Measurements from ENCODE around the gene ZNF92.
A peak's percentile ranks its signal among the peaks of the same experiment; 100 is the strongest.
"Not testable (repeated sequence)": the region's sequence is repeated elsewhere in the genome, so short reads cannot be mapped to it uniquely, and the experiment has no call there.

Gene ZNF92

DNA sequence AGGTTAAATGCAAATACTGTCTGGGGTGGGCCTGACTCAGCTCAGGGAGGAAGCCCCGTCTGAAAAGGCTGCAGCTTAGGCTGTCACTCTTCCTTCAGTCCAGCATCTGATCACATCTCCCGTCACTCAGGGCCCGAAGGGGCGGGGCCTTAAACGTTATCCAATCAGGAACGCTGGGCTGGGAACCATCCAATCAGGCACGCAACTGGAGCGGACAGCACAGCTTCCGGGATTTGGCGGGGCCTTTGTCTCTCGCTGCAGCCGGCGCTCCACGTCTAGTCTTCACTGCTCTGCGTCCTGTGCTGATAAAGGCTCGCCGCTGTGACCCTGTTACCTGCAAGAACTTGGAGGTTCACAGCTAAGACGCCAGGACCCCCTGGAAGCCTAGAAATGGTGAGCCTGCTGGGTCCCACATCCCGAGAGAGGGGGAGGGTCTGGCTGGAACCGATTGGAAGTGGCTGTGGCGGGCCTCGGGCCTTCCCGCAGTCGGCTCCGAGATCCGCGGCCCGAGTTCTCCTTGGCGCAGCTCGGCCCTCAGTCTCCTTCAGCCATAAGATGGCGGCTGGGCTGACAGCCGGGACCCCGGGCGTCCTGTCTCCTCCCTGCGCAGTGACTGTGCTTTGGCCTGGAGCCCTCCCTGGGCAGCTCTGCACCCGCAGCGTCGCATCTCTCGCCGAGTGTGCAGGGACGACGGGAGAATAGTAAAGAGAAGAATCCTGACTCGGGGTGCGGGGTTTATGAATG is at the start of gene ZNF92:
ZNF92 (plus strand) TSS at position 248 of the 744 bp plus-strand sequence; CDS start at position 391, 143 bp downstream.
- peak; percentile 91 for DNase-seq (ENCODE audit: low read depth, low spot score)

DNA sequence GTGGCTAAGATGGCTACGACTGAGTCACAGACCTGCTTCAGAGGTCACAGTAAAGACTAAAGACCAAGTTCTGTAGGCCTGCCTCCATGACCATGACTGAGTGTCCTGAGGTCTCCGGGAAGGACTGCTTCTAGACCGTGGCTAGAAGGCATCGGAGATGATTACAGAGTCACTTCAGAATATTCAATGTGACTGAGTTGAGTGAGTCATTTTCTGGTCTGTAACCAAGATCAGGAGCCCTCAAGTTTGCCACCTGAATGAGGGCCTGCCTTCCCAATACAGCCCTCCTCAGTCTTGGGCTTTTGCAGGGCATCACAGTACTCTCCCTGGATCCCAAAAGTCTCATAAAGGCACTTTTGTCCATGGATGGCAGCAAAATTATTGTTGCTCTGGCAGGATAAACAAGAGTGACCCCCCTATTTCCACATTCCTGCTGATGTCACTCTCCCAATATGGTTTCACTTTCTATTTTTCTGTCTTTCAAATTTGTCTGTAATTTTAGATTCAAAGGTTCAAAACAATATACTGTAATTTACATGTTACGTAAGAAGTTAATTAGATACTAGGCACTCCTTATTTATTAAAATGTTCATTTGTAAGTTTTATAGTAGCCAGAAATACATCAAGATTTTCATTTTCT is 47.7 kb upstream of the ZNF92 start:
- no peak for DNase-seq (ENCODE audit: low read depth, low spot score)

DNA sequence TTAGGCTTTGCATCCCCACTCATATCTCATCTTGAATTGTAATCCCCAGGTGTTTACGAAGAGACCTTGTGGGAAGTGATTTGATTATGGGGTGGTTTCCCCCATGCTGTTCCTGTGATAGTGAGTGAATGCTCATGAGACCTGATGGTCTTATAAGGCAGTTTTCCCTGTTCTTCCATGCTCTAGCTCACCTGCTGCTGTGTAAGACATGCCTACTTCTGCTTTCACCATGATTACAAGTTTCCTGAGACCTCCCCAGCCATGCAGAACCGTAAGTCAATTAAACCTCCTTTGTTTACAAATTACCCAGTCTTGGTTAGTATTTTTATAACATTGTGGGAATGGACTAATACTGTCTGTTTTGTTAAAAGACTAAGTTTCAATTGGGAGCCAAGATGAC is 35.3 kb upstream of the ZNF92 start:
- no peak for DNase-seq (ENCODE audit: low read depth, low spot score)

DNA sequence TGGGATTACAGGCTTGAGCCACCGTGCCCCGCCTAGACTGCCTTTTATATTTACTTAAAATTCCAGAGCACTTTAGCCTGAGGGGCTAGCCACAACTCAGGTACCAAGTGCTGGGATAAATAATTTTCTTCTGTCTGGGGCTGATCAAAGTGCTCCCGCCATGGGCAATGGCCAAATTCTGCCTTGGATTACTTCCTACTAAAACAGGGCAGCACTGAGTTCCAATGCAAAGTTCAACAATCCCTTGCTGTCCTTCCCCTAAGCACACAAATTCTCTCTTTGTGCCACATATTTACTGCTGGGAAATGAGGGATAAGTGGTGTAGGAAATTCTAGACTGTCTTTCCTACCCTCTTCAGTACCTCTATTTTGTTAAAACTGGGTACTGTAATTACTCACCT is 34.4 kb upstream of the ZNF92 start:
- no peak for DNase-seq (ENCODE audit: low read depth, low spot score)

DNA sequence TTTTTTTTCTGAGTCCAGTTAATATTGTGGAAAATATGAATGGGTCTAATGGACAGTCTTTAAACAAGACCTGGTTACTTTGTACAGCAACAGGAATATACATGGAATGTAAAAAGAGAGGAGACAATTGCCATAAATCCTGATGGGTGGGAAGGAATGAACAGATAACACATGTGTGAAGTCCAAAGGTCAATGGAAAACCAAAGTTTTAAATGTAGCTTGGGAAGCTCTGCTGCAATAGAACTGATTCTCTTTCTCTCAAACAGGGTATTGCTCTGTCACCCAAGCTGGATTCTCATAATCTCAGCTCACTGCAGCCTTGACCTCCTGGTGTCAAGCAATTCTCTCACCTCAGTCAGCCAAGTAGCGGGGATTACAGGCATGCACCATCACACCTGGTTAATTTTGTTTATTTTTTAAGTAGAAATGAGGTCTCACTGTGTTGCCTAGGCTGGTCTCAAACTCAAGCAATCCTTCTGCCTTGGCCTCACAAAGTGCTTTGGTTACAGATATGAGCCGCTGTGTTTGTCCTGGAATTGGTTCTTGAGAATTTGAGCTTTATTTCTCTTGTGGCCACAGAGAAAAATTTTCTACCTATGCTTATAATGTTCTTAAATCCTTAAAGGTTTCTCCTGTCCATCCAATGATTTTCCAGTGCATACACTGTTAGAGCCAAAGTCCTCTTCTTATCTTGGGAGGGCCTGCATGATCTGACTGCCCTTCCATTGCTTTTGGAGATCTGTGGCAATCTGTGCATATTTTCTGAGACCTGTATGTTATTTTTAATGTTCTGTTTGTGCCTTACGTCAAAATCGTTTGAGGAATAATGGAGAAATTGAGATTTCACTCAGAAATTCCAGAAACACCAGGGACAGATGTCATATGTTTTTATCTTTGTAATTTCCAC is 30.7 kb upstream of the ZNF92 start:
- DNase-seq (ENCODE audit: low read depth, low spot score): no peak

DNA sequence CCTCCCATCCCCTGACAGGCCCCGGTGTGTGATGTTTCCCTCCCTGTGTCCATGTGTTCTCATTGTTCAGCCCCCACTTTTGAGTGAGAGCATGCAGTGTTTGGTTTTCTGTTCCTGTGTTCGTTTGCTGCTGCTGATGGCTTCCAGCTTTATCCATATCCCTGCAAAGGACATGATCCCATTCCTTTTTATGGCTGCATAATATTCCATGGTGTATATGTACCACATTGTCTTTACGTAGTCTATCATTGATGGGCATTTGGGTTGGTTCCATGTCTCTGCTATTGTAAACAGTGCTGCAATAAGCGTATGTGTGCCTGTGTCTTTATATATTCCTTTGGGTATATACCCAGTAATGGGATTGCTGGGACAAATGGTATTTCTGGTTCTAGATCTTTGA is 29.1 kb upstream of the ZNF92 start:
- not testable (repeated sequence) for DNase-seq (ENCODE audit: low read depth, low spot score)

DNA sequence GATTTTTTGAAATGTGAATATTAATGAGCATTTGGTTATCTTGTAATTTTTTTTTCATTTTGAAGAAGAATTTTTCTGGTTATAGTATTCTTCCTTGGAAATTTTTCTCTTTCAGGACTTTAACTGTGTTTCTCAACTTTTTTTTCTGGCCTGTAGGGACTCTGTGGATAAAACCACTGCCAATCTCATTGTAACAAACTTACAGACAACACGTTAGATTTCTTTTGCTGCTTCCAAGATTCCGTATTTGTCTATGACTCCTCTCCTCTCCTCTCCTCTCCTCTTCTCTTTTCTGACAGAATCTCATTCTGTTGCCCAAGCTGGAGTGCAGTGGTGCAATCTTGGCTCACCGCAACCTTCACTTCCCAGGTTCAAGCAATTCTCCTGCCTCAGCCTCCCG is 19.4 kb upstream of the ZNF92 start:
- DNase-seq (ENCODE audit: low read depth, low spot score): no peak

DNA sequence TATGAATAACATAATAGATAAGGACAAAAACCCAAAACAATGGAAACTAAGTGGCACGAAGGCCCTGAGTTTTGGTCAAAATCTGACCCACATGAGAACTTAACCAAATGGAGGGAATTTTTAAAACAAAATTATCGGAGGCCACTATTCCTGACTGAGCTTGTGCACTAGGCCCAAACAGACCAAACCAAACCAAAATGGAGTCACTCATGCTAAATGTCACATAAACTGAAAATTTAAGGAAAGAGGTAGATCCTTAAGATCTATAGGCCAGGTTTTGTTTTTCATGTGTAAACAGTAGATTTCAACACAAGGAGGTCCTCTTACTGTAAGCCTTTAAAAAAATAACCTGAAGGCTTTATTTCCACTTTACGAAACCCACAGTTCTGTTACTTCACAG is 3.8 kb upstream of the ZNF92 start:
- no peak for DNase-seq (ENCODE audit: low read depth, low spot score)

DNA sequence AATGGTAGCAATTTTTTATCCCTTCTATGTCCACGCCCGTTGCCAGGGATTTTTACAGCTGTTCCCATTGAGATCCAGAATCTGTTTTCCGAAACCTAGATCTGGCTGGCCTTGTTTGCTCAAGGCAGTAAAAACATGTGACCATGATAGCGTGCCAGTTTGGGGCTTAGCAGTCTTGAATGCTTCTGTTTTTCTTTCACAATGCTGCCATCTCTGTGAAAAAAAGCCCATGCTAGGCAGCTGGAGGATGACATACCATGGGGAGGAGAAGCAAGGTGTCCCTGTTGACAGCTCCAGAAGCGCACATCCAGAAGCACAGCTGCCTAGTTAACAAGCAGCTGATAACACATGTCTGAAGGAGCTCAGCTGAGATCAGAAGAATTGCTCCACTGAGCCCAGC is 2.2 kb upstream of the ZNF92 start:
- no peak for DNase-seq (ENCODE audit: low read depth, low spot score)

DNA sequence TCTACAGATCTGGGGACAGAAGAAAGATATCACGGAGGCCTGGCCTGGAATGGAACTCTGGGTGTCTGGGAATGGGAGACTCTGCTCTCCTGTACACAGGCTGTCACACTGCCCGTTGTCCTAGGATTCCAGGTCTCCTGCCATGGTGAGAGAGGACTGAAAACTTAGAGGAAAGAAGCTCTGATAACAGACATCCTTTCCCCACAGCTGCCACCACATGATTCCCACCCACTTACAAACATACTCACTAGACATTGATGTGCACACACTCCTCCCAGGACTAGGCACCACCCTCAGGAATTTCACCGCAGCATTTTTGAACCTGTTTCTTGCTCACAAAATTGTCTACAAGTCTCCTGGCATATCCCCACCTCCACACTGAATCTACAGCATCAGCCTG is 5.7 kb downstream of the ZNF92 start:
- no peak for DNase-seq (ENCODE audit: low read depth, low spot score)

DNA sequence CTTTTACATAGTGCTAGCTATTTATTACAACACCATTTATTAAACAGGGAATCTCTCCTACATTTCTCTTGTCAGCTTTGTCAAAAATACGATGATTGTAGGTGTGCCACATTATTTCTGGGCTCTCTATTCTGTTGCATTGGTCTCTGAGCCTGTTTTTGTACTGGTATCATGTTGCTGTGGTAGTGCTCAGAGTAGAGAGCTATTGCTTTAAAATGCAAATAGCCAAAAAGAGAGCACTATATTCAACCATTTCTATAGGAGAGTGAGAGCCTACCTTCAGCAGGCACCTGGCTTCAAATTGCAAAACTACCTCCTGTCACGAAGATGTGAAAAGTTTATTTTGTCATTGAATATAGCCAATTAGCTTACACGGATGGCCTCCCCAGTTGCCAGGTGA is 8.1 kb downstream of the ZNF92 start:
- no peak for DNase-seq (ENCODE audit: low read depth, low spot score)

DNA sequence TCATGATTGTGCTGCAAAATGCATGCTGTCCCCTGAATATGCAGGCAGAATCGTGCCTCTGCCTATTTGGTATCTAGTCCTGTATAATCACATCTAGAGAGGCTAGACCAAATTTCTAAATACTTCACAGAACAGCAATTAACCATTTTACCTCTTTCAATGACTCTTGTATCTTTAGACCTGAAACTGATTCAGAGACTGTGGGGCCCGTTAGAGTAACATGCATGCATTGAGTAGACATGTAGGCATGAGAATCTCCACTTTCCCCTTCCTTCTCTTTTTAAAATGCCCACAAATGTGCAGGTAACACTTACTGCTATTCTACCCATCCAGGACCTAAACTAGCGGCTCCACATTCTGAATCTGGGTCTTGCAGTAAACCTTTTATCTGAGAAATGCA is 8.8 kb downstream of the ZNF92 start:
- DNase-seq (ENCODE audit: low read depth, low spot score): no peak

DNA sequence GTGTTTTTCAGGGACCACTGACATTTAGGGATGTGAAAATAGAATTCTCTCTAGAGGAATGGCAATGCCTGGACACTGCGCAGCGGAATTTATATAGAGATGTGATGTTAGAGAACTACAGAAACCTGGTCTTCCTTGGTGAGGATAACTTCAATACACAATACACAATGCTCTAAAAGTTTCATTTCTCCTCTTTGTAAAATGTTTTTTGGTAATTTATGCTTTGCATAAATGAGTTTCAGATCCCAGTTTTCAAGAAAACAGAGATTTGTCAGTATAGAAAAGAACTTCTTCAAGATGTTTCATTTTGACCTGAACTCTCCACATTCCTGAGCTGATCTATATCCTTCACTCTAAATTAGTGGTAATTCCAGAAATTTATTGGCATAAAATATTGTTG is 14.2 kb downstream of the ZNF92 start:
- DNase-seq (ENCODE audit: low read depth, low spot score): no peak

DNA sequence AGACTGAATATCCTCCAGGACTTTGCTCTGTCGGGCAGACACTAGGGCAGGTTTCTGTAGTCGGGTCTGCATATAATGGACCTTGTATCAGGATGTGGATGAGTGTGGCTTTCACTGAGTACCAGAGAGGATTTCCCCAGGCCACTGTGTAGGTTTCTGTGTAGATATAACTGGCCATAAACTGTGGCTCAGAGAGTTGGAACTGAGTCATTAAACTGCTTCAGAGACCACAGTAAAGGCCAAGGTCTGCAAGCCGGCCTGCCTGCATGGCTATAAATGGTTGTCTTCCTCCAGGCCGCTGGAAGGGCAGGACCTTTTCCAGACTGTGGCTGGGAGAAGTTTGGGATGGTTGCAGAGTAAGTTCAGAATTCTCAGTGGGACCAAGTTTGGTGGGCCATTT is 16.9 kb downstream of the ZNF92 start:
- no peak for DNase-seq (ENCODE audit: low read depth, low spot score)

DNA sequence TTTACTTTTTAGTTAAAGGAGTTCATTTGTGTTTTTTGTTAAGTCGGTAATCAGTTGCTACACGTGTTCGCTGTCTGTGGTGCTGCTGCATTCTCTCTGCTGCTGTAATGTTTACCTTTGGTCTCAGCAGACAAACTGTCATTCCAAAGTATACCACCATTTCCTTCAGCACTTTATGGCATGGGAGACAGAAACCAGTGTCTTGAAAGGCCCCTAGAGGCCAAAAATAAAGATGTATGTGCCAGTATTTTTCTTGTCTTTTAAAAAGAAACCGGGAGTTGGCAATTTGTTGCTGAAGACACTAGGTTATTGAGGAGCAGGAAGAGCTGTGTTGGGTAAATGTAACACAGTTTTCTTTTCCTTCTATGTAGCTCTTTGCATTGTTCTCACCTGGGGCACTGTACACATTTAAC is 24.1 kb downstream of the ZNF92 start:
- DNase-seq (ENCODE audit: low read depth, low spot score): no peak

DNA sequence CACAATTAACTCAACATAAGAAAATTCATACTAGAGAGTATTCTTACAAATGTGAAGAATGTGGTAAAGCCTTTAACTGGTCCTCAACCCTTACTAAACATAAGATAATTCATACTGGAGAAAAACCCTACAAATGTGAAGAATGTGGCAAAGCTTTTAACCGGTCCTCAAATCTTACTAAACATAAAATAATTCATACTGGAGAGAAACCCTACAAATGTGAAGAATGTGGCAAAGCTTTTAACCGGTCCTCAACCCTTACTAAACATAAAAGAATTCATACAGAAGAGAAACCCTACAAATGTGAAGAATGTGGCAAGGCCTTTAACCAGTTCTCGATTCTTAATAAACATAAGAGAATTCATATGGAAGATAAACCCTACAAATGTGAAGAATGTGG is 25.0 kb downstream of the ZNF92 start:
- not testable (repeated sequence) for DNase-seq (ENCODE audit: low read depth, low spot score)

DNA sequence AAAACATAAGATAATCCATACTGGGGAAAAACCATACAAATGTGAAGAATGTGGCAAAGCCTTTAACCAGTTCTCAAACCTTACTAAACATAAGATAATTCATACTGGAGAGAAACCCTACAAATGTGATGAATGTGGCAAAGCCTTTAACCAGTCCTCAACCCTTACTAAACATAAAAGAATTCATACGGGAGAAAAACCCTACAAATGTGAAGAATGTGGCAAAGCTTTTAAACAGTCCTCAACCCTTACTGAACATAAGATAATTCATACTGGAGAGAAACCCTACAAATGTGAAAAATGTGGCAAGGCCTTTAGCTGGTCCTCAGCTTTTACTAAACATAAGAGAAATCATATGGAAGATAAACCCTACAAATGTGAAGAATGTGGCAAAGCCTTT is 25.4 kb downstream of the ZNF92 start:
- not testable (repeated sequence) for DNase-seq (ENCODE audit: low read depth, low spot score)

DNA sequence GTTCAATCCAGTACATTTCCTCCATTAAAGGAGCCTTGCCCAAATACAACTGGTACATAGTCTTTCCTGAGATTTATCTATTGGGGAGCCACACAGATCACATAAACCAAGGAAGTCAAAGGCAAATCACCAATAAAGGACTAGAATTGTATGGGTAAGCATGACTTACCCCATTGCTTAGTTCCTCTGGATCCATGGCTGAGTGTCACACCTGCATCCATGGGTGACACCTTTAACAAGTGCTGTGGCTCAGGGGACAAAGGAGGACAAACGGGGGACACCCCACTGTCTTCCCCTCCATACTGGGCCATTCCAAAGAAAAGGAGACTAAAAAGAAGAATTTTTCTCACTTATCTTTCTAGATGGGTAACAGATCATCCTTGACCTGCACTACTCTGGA is 30.4 kb downstream of the ZNF92 start:
- no peak for DNase-seq (ENCODE audit: low read depth, low spot score)

DNA sequence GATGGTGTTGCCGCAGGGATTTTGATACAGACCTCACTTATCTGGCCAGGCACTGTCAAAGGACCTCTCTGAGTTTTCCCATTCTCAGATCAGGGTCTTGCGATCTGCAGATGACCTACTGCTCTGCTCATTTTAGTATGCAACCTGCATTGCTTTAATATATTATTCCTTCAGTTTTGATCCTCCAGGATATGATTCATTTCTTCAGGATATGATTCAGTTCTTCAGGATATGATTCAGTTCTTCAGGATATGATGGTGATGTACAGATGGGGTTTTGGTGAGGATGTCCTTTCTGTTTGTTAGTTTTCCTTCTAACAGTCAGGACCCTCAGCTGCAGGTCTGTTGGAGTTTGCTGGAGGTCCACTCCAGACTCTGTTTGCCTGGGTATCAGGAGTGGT is 33.1 kb downstream of the ZNF92 start:
- not testable (repeated sequence) for DNase-seq (ENCODE audit: low read depth, low spot score)

DNA sequence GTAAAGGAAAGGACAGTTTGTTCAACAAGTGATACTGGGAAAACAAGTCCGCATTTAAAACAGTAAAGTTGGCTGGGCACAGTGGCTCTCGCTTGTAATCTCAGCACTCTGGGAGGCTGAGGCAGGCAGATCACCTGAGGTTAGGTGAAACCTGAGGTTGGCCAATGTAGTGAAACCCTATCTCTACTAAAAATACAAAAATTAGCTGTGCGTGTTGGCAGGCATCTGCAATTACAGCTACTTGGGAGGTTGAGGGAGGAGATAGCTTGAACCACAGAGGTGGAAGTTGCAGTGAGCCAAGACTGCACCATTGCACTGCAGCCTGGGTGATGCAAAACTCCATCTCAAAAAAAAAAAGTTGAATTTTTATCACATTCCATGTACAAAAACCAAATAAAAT is 35.7 kb downstream of the ZNF92 start:
- no peak for DNase-seq (ENCODE audit: low read depth, low spot score)

DNA sequence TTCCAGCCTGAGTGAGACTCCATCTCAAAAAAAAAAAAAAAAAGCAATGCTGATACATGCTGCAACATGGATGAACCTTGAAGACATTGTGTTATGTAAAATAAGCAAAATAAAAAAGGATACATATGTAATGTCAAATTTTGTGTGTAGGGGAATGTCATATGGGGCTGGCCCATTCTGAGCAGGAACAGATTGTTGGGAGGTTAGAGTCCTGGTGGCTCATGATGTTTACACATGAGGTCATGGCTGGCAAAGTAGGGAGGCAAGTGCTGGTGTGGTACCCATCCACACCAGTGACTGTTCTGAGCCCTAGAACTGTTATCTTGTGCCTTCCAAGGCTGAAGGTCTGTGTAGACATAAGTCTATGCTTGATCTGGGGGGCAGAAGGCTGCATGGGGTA is 37.6 kb downstream of the ZNF92 start:
- no peak for DNase-seq (ENCODE audit: low read depth, low spot score)

DNA sequence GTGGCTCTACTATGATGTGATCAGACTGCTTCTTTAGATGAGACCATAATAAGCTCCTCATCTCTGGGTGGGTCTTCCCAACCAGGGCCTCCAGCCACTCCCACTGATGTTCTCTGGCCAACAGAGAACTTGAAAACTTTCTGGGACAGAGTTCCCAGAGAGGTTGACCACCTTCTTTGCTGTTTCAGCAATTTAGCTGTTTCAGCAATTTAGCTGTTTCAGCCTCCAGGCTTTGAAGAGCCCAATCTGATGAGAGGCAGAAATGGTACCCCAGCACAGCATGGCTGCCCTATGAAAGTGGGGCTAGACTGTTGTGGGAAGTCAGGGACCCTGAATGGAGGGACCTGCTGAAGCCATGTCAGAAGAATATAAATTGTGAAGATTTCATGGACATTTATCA is 49.0 kb downstream of the ZNF92 start:
- no peak for DNase-seq (ENCODE audit: low read depth, low spot score)

All from activated CD4-positive, CD25-positive, alpha-beta regulatory T cell treated with anti-CD3 and anti-CD28 coated beads, Interleukin-2, amount 50 U/mL, for 16 hours (primary cell).